ENCODE measurements around the gene PLLP.

The PLLP gene

GRCh38 chr16:57284952-57285363 is 486 bp upstream of the PLLP start:
- Histone ChIP-seq H3K27me3 (ENCODE audit: insufficient read depth, poor library complexity, severe bottlenecking) (no peaks in the 10 kb centered on the region), H3K36me3 (ENCODE audit: low read depth) (no peaks in the 10 kb centered on the region), H3K9me3 (ENCODE audit: severe bottlenecking) (no peaks in the 10 kb centered on the region), H3K4me3 (ENCODE audit: severe bottlenecking) (peak overlapping the region; percentile 67), H3K4me1 (ENCODE audit: insufficient read depth, poor library complexity, severe bottlenecking) (peaks cover 16% of the 10 kb centered on the region), H3K27ac (ENCODE audit: poor library complexity, severe bottlenecking) (peak overlapping the region; percentile 35)
- ATAC-seq (ENCODE audit: low read depth) (no peak), DNase-seq (ENCODE audit: low spot score) (no peak)
- no peak for TF ChIP-seq CTCF (IDR thresholded peaks at IDR 0.05; ENCODE audit: poor library complexity, severe bottlenecking)

- no peaks in the 10 kb centered on the region for H3K36me3 ChIP-seq (ENCODE audit: low read depth)
- H3K9me3 ChIP-seq (ENCODE audit: severe bottlenecking) = no peaks in the 10 kb centered on the region
- peak overlapping the region; percentile 67 for H3K4me3 ChIP-seq (ENCODE audit: severe bottlenecking)
- no peak for TF ChIP-seq CTCF (IDR thresholded peaks at IDR 0.05; ENCODE audit: poor library complexity, severe bottlenecking)
- DNase-seq (ENCODE audit: low spot score) (no peak), ATAC-seq (ENCODE audit: low read depth) (no peak)
- H3K27me3 ChIP-seq (ENCODE audit: insufficient read depth, poor library complexity, severe bottlenecking) = no peaks in the 10 kb centered on the region
- peaks cover 18% of the 10 kb centered on the region for H3K4me1 ChIP-seq (ENCODE audit: insufficient read depth, poor library complexity, severe bottlenecking)
- H3K27ac ChIP-seq (ENCODE audit: poor library complexity, severe bottlenecking) = peak overlapping the region; percentile 35
Observed at GRCh38 chr16:57283959-57284208, 588 bp downstream of the PLLP start.

GRCh38 chr16:57283214-57283958 is 1.1 kb downstream of the PLLP start:
- Histone ChIP-seq H3K27me3 (ENCODE audit: insufficient read depth, poor library complexity, severe bottlenecking) (no peaks in the 10 kb centered on the region), H3K36me3 (ENCODE audit: low read depth) (no peaks in the 10 kb centered on the region), H3K4me1 (ENCODE audit: insufficient read depth, poor library complexity, severe bottlenecking) (peaks cover 22% of the 10 kb centered on the region), H3K4me3 (ENCODE audit: severe bottlenecking) (peak overlapping the region; percentile 67), H3K9me3 (ENCODE audit: severe bottlenecking) (no peaks in the 10 kb centered on the region), H3K27ac (ENCODE audit: poor library complexity, severe bottlenecking) (peak overlapping the region; percentile 35)
- TF ChIP-seq CTCF (IDR thresholded peaks at IDR 0.05; ENCODE audit: poor library complexity, severe bottlenecking) = no peak
- DNase-seq (ENCODE audit: low spot score) (no peak), ATAC-seq (ENCODE audit: low read depth) (peak; percentile 25; the same call in 2 of the 3 replicates)

- H3K36me3 ChIP-seq (ENCODE audit: low read depth) = no peaks in the 10 kb centered on the region
- no peak for TF ChIP-seq CTCF (IDR thresholded peaks at IDR 0.05; ENCODE audit: poor library complexity, severe bottlenecking)
- H3K27ac ChIP-seq (ENCODE audit: poor library complexity, severe bottlenecking) = peak overlapping the region; percentile 35
- ATAC-seq (ENCODE audit: low read depth) = no peak
- peak overlapping the region; percentile 67 for H3K4me3 ChIP-seq (ENCODE audit: severe bottlenecking)
- no peaks in the 10 kb centered on the region for H3K9me3 ChIP-seq (ENCODE audit: severe bottlenecking)
- peaks cover 29% of the 10 kb centered on the region for H3K4me1 ChIP-seq (ENCODE audit: insufficient read depth, poor library complexity, severe bottlenecking)
- DNase-seq (ENCODE audit: low spot score) = no peak
- H3K27me3 ChIP-seq (ENCODE audit: insufficient read depth, poor library complexity, severe bottlenecking) = no peaks in the 10 kb centered on the region
Observed at GRCh38 chr16:57282510-57283213, 1.8 kb downstream of the PLLP start.

GRCh38 chr16:57281791-57282190 is 2.7 kb downstream of the PLLP start:
- DNase-seq (ENCODE audit: low spot score) (no peak), ATAC-seq (ENCODE audit: low read depth) (no peak)
- Histone ChIP-seq H3K27me3 (ENCODE audit: insufficient read depth, poor library complexity, severe bottlenecking) (no peaks in the 10 kb centered on the region), H3K36me3 (ENCODE audit: low read depth) (no peaks in the 10 kb centered on the region), H3K4me3 (ENCODE audit: severe bottlenecking) (no peak overlapping the region), H3K27ac (ENCODE audit: poor library complexity, severe bottlenecking) (peak overlapping the region; percentile 97), H3K4me1 (ENCODE audit: insufficient read depth, poor library complexity, severe bottlenecking) (peaks cover 36% of the 10 kb centered on the region), H3K9me3 (ENCODE audit: severe bottlenecking) (no peaks in the 10 kb centered on the region)
- no peak for TF ChIP-seq CTCF (IDR thresholded peaks at IDR 0.05; ENCODE audit: poor library complexity, severe bottlenecking)

Data from RWPE2 (cell line).